Breast epithelium (tissue), 4 donors: ENCODE measurements around the gene GAS1. TPM values are rescaled to one million over a fixed set of nuclear protein-coding genes. Genes with fewer than 3 reads are reported as not detected.

Experiments
- DNase-seq, 2 donors: peaks; one replicate each; pipeline ENCODE4 v3.0.0-alpha.2; 2019; ENCODE audit warnings: low spot score in 2 of 2
- H3K27ac ChIP-seq, 2 donors: fragments of 200-600 bp; sonication (generic) in 1 of 2; one replicate each; pipeline ENCODE4 v1.5.1; 2016 to 2019; ENCODE audit warnings: mild to moderate bottlenecking in 1 of 2
- H3K27me3 ChIP-seq, 2 donors: fragments of 200-600 bp; sonication (generic) in 1 of 2; one replicate each; pipeline versions ENCODE4 v1.5.1 to v1.6.0; 2017 to 2019; ENCODE audit warnings: control low read depth in 1 of 2, mild to moderate bottlenecking in 1 of 2
- H3K36me3 ChIP-seq: fragments of 200-600 bp; one replicate; pipeline ENCODE4 v1.5.1; 2019
- H3K4me1 ChIP-seq, 2 donors: fragments of 200-600 bp; sonication (generic); one replicate each; pipeline ENCODE4 v1.5.1; 2016 to 2019; ENCODE audit warnings: control low read depth in 1 of 2
- H3K4me3 ChIP-seq, 3 donors: fragments of 200-600 bp; sonication (generic); 1 replicate in 2 of 3; 2 replicates in 1 of 3; pipeline ENCODE4 v1.5.1; 2016 to 2019; ENCODE audit warnings: mild to moderate bottlenecking in 3 of 3, moderate library complexity in 2 of 3
- H3K9me3 ChIP-seq, 2 donors: fragments of 200-600 bp; sonication (generic) in 1 of 2; one replicate each; pipeline ENCODE4 v1.5.1; 2016 to 2019; ENCODE audit warnings: control low read depth in 1 of 2
- POLR2A ChIP-seq: fragments of 450-650 bp; IDR thresholded peaks from one replicate; pipeline ENCODE4 v1.6.1; 2016; ENCODE audit warnings: antibody characterized with exemption, mild to moderate bottlenecking, moderate library complexity
- POLR2AphosphoS5 ChIP-seq, 3 donors: sonication (generic); formaldehyde crosslinking; IDR thresholded peaks; one replicate each; pipeline ENCODE4 v1.6.1; 2017; ENCODE audit warnings: antibody characterized with exemption in 3 of 3
- intact Hi-C: fragments of 100-400 bp; cut with DNase I; formaldehyde crosslinking; loops from one replicate; pipeline ENCODE4 v1.15.1; 2023; ENCODE audit warnings: low total_unique reads
- total RNA-seq, 3 donors: library from RNA; depleted of rRNA; stranded (reverse); fragments of >200 nt; gene quantifications; one replicate each; pipeline ENCODE4 v1.1.0, GENCODE V29; 2016
- TF ChIP-seq, protein P1 (sequence below), 3 donors: fragments of 450-650 bp; IDR thresholded peaks; one replicate each; pipeline ENCODE4 v1.5.1; 2016 to 2017; ENCODE audit warnings: antibody characterized with exemption in 3 of 3, mild to moderate bottlenecking in 3 of 3, moderate library complexity in 3 of 3

Gene GAS1
- total RNA-seq, 3 donors from 2014 or later: 48.2 to 99.9 (median 79.8) TPM

GRCh38 chr9:86975036-86975435, 27.7 kb upstream of the GAS1 start:
- no peaks in the 10 kb centered on the region for H3K27me3 ChIP-seq
- TF ChIP-seq POLR2AphosphoS5 (IDR thresholded peaks at IDR 0.05): no peak
- TF ChIP-seq, protein P1, sequence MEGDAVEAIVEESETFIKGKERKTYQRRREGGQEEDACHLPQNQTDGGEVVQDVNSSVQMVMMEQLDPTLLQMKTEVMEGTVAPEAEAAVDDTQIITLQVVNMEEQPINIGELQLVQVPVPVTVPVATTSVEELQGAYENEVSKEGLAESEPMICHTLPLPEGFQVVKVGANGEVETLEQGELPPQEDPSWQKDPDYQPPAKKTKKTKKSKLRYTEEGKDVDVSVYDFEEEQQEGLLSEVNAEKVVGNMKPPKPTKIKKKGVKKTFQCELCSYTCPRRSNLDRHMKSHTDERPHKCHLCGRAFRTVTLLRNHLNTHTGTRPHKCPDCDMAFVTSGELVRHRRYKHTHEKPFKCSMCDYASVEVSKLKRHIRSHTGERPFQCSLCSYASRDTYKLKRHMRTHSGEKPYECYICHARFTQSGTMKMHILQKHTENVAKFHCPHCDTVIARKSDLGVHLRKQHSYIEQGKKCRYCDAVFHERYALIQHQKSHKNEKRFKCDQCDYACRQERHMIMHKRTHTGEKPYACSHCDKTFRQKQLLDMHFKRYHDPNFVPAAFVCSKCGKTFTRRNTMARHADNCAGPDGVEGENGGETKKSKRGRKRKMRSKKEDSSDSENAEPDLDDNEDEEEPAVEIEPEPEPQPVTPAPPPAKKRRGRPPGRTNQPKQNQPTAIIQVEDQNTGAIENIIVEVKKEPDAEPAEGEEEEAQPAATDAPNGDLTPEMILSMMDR (IDR thresholded peaks at IDR 0.05): no peak
- TF ChIP-seq POLR2A: no peak
- intact Hi-C loops: no loop called here
- no peaks in the 10 kb centered on the region for H3K4me1 ChIP-seq
- no peaks in the 10 kb centered on the region for H3K36me3 ChIP-seq
- no peak for DNase-seq
- H3K27ac ChIP-seq: peak overlapping the region in 1 of 2 donors; percentile 23
- H3K9me3 ChIP-seq: no peaks in the 10 kb centered on the region
- peak overlapping the region in 1 of 3 donors; percentile 15 for H3K4me3 ChIP-seq

DNA sequence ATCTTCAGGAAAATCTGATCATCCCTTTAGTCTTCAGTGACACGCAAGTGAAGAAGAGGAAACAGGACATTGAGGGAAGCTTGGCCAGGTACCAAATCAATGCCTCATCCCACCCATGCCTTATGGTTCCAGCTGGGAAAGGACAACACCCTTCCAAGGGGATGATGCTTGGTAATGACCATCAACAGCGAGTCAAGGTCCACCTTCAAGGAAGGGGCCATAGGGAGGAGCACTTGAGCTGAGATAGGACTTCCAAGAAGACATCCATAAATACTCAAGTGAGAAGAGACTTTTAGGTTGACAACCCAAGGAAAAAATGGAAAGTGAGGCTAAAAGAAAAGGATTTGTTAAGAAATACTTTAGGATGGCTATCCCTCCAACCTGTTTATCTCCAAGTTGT, 27.1 kb upstream of the GAS1 start:
- TF ChIP-seq, protein P1 (IDR thresholded peaks at IDR 0.05): no peak
- TF ChIP-seq POLR2AphosphoS5 (IDR thresholded peaks at IDR 0.05): no peak
- TF ChIP-seq POLR2A: no peak
- Histone ChIP-seq H3K9me3 (no peaks in the 10 kb centered on the region), H3K36me3 (no peaks in the 10 kb centered on the region), H3K4me1 (no peaks in the 10 kb centered on the region), H3K27me3 (no peaks in the 10 kb centered on the region), H3K27ac (no peak overlapping the region), H3K4me3 (no peak overlapping the region)
- intact Hi-C loops: loop anchor here (5.0 kb wide), 1 partner anchor 268 kb away; no protein-coding TSS in a partner anchor
- no peak for DNase-seq

- Histone ChIP-seq H3K9me3 (no peaks in the 10 kb centered on the region), H3K27ac (peak overlapping the region; percentile 41 to 80), H3K36me3 (no peaks in the 10 kb centered on the region), H3K4me1 (no peaks in the 10 kb centered on the region), H3K27me3 (no peaks in the 10 kb centered on the region), H3K4me3 (no peak overlapping the region)
- no peak for TF ChIP-seq POLR2A
- TF ChIP-seq, protein P1 (IDR thresholded peaks at IDR 0.05): no peak
- intact Hi-C loops: loop anchor here (5.0 kb wide), 1 partner anchor 271 kb away; no protein-coding TSS in a partner anchor
- DNase-seq: no peak
Measured at GRCh38 chr9:86971742-86972141, 24.4 kb upstream of the GAS1 start.

DNA sequence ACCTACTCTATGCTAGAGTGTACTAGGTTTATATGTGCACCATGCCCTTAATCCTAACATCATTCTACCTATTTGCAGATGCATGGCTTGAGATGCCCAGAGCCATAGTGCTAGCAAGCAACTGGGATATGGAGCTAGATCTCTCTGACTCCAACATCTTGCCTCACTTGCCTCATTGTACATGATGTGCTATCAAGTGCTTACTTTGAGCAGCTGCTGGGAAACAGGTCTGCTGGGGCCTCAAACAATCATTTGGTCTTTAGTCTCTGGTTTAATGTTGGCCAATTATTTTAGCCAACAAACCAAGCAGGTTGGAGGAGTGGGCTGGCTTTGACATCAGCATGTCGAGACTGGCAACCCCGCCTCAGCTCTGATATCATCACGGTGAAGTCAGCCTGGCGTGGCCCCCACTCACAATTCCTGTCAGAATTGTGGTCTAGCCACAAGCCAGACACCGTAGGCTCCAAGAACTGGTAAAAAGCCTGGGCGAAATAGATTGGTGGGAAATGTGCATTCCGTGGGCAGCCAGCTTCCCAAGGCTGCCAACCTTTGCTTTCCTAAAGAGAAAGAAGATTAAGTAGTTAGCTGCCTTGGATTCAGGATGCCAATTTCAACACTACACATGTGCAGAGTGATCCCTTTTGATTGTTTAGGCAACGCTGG, 21.1 kb upstream of the GAS1 start:
- H3K27ac ChIP-seq: peak overlapping the region; percentile 34 to 68
- peak in 1 of 2 donors; percentile 59 for DNase-seq

More for the DNA sequence above, 21.1 kb upstream of the GAS1 start:
- Histone ChIP-seq H3K4me1 (no peaks in the 10 kb centered on the region), H3K9me3 (no peaks in the 10 kb centered on the region), H3K27me3 (no peaks in the 10 kb centered on the region), H3K4me3 (no peak overlapping the region), H3K36me3 (no peaks in the 10 kb centered on the region)
- intact Hi-C loops: no loop called here
- TF ChIP-seq, protein P1 (IDR thresholded peaks at IDR 0.05): no peak
- peak in 1 of 3 donors; percentile 41 for TF ChIP-seq POLR2AphosphoS5 (IDR thresholded peaks at IDR 0.05)
